HepG2 (cell line): ENCODE measurements around the gene TGFA.

Source experiments
- CEBPB ChIP-seq: IDR thresholded peaks from 2 replicates; pipeline ENCODE4 v1.6.1; 2011; ENCODE audit warnings: low read depth, low read length, improper control_type of control experiment, borderline replicate concordance
- EZH2 ChIP-seq: conservative IDR thresholded peaks from 2 replicates; pipeline ENCODE4 v1.6.1; 2012; ENCODE audit warnings: mild to moderate bottlenecking, low read depth, low read length, moderate library complexity
- HOXD1 ChIP-seq: sonication (generic); formaldehyde crosslinking; IDR thresholded peaks from 2 replicates; pipeline ENCODE4 v1.5.0; 2020; ENCODE audit warnings: missing genetic modification reagents
- MYC ChIP-seq: sonication (generic); formaldehyde crosslinking; IDR thresholded peaks from 2 replicates; pipeline ENCODE4 v1.9.0; 2021; ENCODE audit warnings: missing genetic modification reagents, borderline replicate concordance
- ZNF33A ChIP-seq: sonication (generic); formaldehyde crosslinking; IDR thresholded peaks from 2 replicates; pipeline ENCODE4 v1.5.1; 2020; ENCODE audit warnings: missing genetic modification reagents, mild to moderate bottlenecking, moderate library complexity, borderline replicate concordance
- ZNF740 ChIP-seq: sonication (generic); formaldehyde crosslinking; IDR thresholded peaks from 2 replicates; pipeline ENCODE4 v1.4.0; 2020; ENCODE audit warnings: missing genetic modification reagents

DNA sequence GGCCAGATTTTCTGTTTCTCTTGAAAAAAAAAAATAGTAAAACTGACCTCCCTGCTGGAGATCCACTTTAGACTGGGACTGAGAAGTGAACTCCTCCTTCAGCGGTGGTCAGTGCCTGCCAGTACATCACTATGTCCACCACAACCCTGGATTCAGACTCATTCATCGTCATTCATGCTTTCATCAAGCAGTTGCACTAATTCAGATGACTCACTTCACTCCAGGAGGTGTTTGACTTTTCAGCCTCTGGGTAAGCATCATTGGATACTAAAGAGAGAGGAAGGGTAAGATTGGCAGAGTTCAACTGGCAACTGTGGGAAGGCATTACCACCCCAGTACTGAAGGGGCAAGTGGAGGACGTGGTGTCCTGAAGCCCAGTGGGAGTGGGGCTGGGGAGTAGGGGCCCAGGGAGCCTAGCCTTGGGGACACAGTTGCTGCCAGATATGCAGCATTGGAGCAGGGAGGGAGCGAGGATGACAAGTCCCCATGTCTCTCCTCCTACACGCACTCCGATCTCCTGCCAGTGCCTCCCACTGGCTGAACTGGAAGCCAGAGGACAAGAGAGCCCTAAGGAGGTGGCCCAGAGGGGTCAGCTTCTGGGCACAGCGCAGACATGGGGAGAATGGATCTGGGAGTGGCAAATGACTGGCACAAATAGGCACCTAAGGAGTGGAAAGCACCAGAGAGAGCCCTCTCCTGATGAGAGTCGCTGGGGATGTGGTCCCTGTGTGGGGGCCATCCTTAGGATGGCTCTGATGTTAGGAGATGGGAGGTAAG, 111.1 kb downstream of the TGFA start:
- TF ChIP-seq CEBPB (no peak), ZNF33A (no peak), HOXD1 (CRISPR knock-in tag) (no peak), ZNF740 (CRISPR knock-in tag) (no peak), MYC (CRISPR knock-in tag) (no peak), EZH2 (no peak)
